ENCODE data around the gene CYB561D1.

CYB561D1 gene

GRCh38 chr1:109543283-109543987 lies 49.5 kb downstream of the CYB561D1 start:
- H3K79me2 ChIP-seq (ENCODE audit: control insufficient read depth, insufficient read depth, low read length, unreplicated experiment), result peaks cover 16% of the 10 kb centered on the region
- no peak overlapping the region for H3K4me3 ChIP-seq (ENCODE audit: low read depth, low read length)
- no peak overlapping the region for H2AFZ ChIP-seq (ENCODE audit: low read length, unreplicated experiment)
- no peaks in the 10 kb centered on the region for H3K27me3 ChIP-seq (ENCODE audit: insufficient read depth, low read length)
- H3K36me3 ChIP-seq (ENCODE audit: insufficient read depth, low read length), result no peaks in the 10 kb centered on the region
- peaks cover 16% of the 10 kb centered on the region for H3K4me1 ChIP-seq (ENCODE audit: control insufficient read depth, insufficient read depth, low read length, unreplicated experiment)
- no peak overlapping the region for H3K27ac ChIP-seq (ENCODE audit: low read depth, low read length)

DNA sequence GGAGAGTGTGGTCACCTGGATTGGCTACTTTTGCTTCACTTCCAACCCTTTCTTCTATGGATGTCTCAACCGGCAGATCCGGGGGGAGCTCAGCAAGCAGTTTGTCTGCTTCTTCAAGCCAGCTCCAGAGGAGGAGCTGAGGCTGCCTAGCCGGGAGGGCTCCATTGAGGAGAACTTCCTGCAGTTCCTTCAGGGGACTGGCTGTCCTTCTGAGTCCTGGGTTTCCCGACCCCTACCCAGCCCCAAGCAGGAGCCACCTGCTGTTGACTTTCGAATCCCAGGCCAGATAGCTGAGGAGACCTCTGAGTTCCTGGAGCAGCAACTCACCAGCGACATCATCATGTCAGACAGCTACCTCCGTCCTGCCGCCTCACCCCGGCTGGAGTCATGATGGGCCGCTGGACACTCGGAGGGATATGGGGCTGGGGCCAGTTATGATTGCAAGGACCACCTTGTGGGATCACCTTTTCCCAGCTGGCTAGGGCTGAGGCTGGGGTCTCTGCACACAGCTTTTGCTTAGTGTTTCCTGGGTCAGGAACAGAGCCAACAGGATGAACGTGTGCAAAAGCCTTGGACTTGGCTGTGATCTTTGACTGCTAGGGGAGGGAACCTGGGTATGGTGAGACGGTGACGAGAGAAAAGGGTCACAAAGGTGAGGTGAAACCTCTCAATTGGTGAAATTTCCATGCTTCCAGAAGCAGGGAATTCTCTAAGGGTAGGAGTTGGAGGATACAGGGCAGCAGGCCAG lies 50.3 kb downstream of the CYB561D1 start:
- no peaks in the 10 kb centered on the region for H3K27me3 ChIP-seq (ENCODE audit: insufficient read depth, low read length)
- peaks cover 16% of the 10 kb centered on the region for H3K4me1 ChIP-seq (ENCODE audit: control insufficient read depth, insufficient read depth, low read length, unreplicated experiment)
- no peaks in the 10 kb centered on the region for H3K36me3 ChIP-seq (ENCODE audit: insufficient read depth, low read length)
- H3K79me2 ChIP-seq (ENCODE audit: control insufficient read depth, insufficient read depth, low read length, unreplicated experiment), result peaks cover 23% of the 10 kb centered on the region
- no peak overlapping the region for H3K27ac ChIP-seq (ENCODE audit: low read depth, low read length)
- H2AFZ ChIP-seq (ENCODE audit: low read length, unreplicated experiment), result no peak overlapping the region
- no peak overlapping the region for H3K4me3 ChIP-seq (ENCODE audit: low read depth, low read length)

DNA sequence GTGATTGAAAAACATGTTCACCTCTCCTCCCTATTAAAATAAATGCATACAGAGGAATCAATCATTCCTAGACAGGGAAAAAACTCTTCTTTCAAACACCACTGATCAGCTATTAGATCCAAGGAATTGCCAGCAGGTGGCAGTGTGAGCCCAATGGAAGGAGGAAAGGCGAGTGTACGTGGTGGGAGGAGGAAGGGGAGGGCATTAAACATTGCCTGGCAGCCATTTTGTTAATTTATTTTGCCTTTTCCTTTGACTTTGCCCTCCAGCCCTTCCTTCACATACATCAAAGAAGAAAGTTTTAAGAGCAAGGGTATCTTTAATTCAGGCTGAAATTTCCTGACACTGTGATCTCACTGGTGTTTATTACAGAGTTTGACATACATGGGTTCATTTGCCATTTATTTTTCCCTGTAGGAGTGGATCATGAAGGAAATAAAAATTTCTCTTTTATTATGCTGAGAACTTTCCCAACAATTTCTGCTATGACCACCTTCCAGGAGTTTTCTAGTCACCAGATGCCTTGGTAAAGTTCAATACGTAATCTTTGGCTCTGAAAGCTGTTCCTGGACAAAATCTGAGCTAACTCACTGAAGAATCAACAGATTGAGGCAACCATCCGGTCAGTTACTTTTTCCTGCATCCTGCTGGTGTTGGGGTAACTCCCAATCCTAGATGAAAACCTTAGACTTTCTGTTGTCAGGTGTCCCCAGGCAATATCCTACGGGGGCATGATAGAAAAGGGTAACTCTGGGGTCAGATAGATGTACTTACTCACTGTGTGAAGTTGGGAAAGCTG lies 52.6 kb downstream of the CYB561D1 start:
- Histone ChIP-seq H3K27ac (ENCODE audit: low read depth, low read length) (peak overlapping the region; percentile 80), H3K36me3 (ENCODE audit: insufficient read depth, low read length) (no peaks in the 10 kb centered on the region), H2AFZ (ENCODE audit: low read length, unreplicated experiment) (peak overlapping the region; percentile 52), H3K4me3 (ENCODE audit: low read depth, low read length) (peak overlapping the region; percentile 92), H3K4me1 (ENCODE audit: control insufficient read depth, insufficient read depth, low read length, unreplicated experiment) (peaks cover 29% of the 10 kb centered on the region), H3K79me2 (ENCODE audit: control insufficient read depth, insufficient read depth, low read length, unreplicated experiment) (peaks cover 46% of the 10 kb centered on the region), H3K27me3 (ENCODE audit: insufficient read depth, low read length) (no peaks in the 10 kb centered on the region)

- Histone ChIP-seq H3K79me2 (ENCODE audit: control insufficient read depth, insufficient read depth, low read length, unreplicated experiment) (peaks cover 58% of the 10 kb centered on the region), H3K36me3 (ENCODE audit: insufficient read depth, low read length) (no peaks in the 10 kb centered on the region), H3K27ac (ENCODE audit: low read depth, low read length) (peak overlapping the region; percentile 80), H3K4me1 (ENCODE audit: control insufficient read depth, insufficient read depth, low read length, unreplicated experiment) (peaks cover 24% of the 10 kb centered on the region), H3K27me3 (ENCODE audit: insufficient read depth, low read length) (no peaks in the 10 kb centered on the region), H2AFZ (ENCODE audit: low read length, unreplicated experiment) (peak overlapping the region; percentile 89), H3K4me3 (ENCODE audit: low read depth, low read length) (peak overlapping the region; percentile 92)
Measured at GRCh38 chr1:109547463-109548320, 53.8 kb downstream of the CYB561D1 start.

DNA sequence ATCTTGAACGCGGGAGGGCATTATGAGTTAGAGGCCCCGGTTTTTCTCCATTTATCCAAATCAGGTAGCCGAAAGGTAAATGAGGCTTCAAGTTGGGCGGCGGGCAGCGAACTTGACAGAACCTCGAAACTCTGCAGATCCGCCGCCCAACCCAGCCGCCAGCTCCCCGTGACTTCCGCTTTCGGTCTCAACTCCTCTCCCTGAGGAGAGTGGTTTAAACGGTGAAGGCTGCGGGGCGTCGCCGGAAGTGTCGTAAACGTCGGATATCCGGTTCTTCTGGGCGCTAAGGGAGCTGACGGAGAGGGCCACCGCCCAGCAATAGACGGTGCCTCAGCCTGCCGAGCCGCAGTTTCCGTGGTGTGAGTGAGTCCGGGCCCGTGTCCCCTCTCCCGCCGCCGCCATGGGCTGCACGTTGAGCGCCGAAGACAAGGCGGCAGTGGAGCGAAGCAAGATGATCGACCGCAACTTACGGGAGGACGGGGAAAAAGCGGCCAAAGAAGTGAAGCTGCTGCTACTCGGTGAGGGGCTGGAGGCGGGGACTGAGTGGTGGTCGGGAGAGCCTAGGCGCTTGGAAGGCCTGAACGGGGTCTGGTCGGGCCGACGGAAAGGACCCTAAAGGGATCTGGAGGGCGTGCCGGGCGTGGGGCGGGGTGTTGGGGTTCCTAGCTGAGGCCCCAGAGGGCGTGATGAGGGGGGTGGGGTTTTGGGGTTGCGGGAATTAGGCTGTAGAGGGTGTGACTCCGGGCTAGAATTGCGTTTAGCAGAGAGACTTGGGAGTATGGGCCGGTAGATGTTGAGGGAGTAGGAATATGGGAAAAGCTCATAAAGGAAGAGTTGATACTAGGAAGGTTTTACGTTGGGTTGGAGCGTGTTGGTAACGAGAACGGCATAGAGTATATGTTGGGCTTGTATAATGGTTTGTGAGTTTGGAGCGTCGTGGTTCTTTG lies 54.7 kb downstream of the CYB561D1 start, which contains the start of gene GNAI3:
GNAI3 (plus strand) TSS at position 295 of the 947 bp plus-strand sequence; CDS start at position 401, 106 bp downstream.
- H2AFZ ChIP-seq (ENCODE audit: low read length, unreplicated experiment), result peak within 1 kb of the TSS; percentile 89
- H3K27ac ChIP-seq (ENCODE audit: low read depth, low read length), result peak within 1 kb of the TSS; percentile 80
- H3K36me3 ChIP-seq (ENCODE audit: insufficient read depth, low read length), result no peaks in the 10 kb centered on the region
- peak within 1 kb of the TSS; percentile 92 for H3K4me3 ChIP-seq (ENCODE audit: low read depth, low read length)
- H3K27me3 ChIP-seq (ENCODE audit: insufficient read depth, low read length), result no peaks in the 10 kb centered on the region
- peaks cover 67% of the 10 kb centered on the region for H3K79me2 ChIP-seq (ENCODE audit: control insufficient read depth, insufficient read depth, low read length, unreplicated experiment)
- H3K4me1 ChIP-seq (ENCODE audit: control insufficient read depth, insufficient read depth, low read length, unreplicated experiment), result peaks cover 24% of the 10 kb centered on the region

All from ACC112 (cell line).